ENCODE results near the gene CRTC1. TPM values are rescaled to one million over a fixed set of nuclear protein-coding genes. Genes with fewer than 3 reads are reported as not detected.

The CRTC1 gene
- total and polyA plus RNA-seq, 2 of the 13 experiments (the other 11 are each of a cell fraction or from before 2014, with no cell fraction given), result 2.0 to 2.7 TPM

DNA sequence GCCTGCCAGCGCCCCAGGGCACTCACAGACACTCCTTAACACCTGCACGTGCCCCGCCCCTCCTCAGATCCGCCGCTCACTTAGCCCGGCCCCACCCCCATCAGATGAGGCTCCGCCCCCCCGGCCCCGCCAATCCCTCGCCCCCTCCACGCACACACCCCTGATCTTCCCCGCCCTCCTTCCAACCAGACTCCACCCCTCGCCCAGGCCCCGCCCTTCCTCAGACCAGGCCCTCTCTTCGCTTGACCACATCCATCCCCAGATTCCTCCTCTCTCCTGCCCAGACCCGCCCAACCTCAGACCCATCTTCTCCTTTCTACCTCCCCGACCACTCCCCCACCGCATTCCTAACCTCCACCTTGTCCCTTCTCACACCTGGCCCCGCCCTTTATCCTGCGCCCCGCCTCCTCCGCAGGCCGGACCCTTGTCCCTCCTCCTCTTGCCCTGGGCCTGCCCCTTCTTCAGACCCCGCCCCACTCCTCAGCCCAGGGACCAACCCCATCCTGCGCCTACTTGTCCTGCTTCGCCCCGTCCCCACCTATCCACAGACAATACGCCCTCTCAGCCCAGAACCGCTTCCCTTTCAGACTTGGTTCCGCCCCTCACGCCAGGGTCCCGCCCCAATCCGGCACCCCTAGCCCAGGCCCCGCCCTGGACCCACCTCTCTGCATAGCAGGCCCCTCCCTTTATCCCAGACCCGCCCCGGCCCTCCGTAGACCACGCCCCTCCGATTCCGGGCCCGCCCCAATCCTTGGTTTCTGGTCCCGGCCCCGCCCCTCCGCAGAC, 47.1 kb upstream of the CRTC1 start:
- BruUV-seq (replicated peaks), result no TSS peak
- Histone ChIP-seq H3K4me3 (replicated peaks in 1 of 3; ENCODE audit: insufficient read depth in 1 of 3, low read depth in 2 of 3, low read length in 3 of 3) (peak overlapping the region; percentile 75 to 89 (median 84)), H2AFZ (ENCODE audit: low read length) (no peak overlapping the region), H3K79me2 (ENCODE audit: insufficient read depth, low read length) (peaks cover 8% of the 10 kb centered on the region), H3K9ac (ENCODE audit: insufficient read depth, low read depth, low read length) (no peak overlapping the region), H3K4me2 (ENCODE audit: low read depth, low read length) (peak overlapping the region; percentile 98), H3K9me3 (ENCODE audit: low read length) (no peaks in the 10 kb centered on the region), H4K20me1 (ENCODE audit: insufficient read depth, low read length) (no peaks in the 10 kb centered on the region), H3K4me1 (ENCODE audit: insufficient read depth, low read length) (peaks cover 40% of the 10 kb centered on the region), H3K27ac (ENCODE audit: extremely low read length, insufficient read depth, low read length) (no peak overlapping the region), H3K36me3 (replicated peaks in 1 of 2; ENCODE audit: control insufficient read depth in 1 of 2, insufficient read depth in 2 of 2, low read length in 2 of 2) (no peaks in the 10 kb centered on the region), H3K27me3 (ENCODE audit: control insufficient read depth in 1 of 2, insufficient read depth in 2 of 2, low read length in 2 of 2) (peaks cover 0 to 6% of the 10 kb centered on the region in 2 experiments; a peak in 1 of 5 replicates)
- DNase-seq (ENCODE audit: low spot score) (peak; percentile 90), FAIRE-seq (peak; percentile 79), ATAC-seq (peak; percentile 89)
- CTCF ChIA-PET (ENCODE audit: low intra/inter-chr PET ratio, low total read pairs), result interaction anchor here (1.0 kb wide), 1 partner anchor 116 kb away, joined by 3 read pairs; no protein-coding TSS in a partner anchor
- POLR2A ChIA-PET, result no interaction called here
- intact Hi-C loops (cut with micrococcal nuclease; ENCODE audit: unreplicated experiment), result no loop called here
- under 1% methylated on average over 39 of the region's 44 CpGs for WGBS (ENCODE audit: low lambda C conversion rate)
- in situ Hi-C loops (cut with HindIII; ENCODE audit: extremely low pct_ligation_motif_present, low pct_unique_long_range_greater_than_20kb), result no loop called here
- TF ChIP-seq SALL1 (CRISPR knock-in tag; IDR thresholded peaks at IDR 0.05) (peak; percentile 6; the same call in 1 of the 2 replicates), ZBTB40 (IDR thresholded peaks at IDR 0.05) (no peak), ZBTB40 (CRISPR knock-in tag; IDR thresholded peaks at IDR 0.05) (no peak), THAP11 (CRISPR knock-in tag; IDR thresholded peaks at IDR 0.05) (no peak), DZIP1 (CRISPR knock-in tag; IDR thresholded peaks at IDR 0.05) (no peak), ZNF891 (CRISPR knock-in tag; IDR thresholded peaks at IDR 0.05) (no peak), ZNF274 (CRISPR knock-in tag; IDR thresholded peaks at IDR 0.05) (no peak), BHLHE40 (IDR thresholded peaks at IDR 0.05; ENCODE audit: low read length) (peak; percentile 68; the same call in 1 of the 2 replicates)
- TF ChIP-seq, protein P1, sequence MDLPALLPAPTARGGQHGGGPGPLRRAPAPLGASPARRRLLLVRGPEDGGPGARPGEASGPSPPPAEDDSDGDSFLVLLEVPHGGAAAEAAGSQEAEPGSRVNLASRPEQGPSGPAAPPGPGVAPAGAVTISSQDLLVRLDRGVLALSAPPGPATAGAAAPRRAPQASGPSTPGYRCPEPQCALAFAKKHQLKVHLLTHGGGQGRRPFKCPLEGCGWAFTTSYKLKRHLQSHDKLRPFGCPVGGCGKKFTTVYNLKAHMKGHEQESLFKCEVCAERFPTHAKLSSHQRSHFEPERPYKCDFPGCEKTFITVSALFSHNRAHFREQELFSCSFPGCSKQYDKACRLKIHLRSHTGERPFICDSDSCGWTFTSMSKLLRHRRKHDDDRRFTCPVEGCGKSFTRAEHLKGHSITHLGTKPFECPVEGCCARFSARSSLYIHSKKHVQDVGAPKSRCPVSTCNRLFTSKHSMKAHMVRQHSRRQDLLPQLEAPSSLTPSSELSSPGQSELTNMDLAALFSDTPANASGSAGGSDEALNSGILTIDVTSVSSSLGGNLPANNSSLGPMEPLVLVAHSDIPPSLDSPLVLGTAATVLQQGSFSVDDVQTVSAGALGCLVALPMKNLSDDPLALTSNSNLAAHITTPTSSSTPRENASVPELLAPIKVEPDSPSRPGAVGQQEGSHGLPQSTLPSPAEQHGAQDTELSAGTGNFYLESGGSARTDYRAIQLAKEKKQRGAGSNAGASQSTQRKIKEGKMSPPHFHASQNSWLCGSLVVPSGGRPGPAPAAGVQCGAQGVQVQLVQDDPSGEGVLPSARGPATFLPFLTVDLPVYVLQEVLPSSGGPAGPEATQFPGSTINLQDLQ (CRISPR knock-in tag; IDR thresholded peaks at IDR 0.05), result no peak

All from HepG2 (cell line).